MM.1S (cell line): ENCODE data around the gene RAB11A.

ENCODE experiments used
- DNase-seq: peaks from one replicate; pipeline ENCODE4 v3.0.0-alpha.2; 2015
- H2AFZ ChIP-seq: fragments of 300-600 bp; sonication (generic); 2 replicates; pipeline ENCODE4 v1.6.0; 2016; ENCODE audit warnings: antibody characterized with exemption, low read length
- H3F3A ChIP-seq: fragments of 300-600 bp; sonication (generic); 2 replicates; pipeline ENCODE4 v1.6.1; 2016; ENCODE audit warnings: mild to moderate bottlenecking, antibody characterized with exemption, low read length, moderate library complexity, mixed read lengths; ENCODE audit not compliant: insufficient read depth
- H3K27ac ChIP-seq: fragments of 300-600 bp; sonication (generic); 2 replicates; pipeline ENCODE4 v1.5.1; 2016; ENCODE audit warnings: mild to moderate bottlenecking, low read length
- H3K27me3 ChIP-seq: fragments of 300-600 bp; sonication (generic); replicated peaks from 2 replicates; pipeline ENCODE4 v1.6.0; 2016; ENCODE audit warnings: low read length; ENCODE audit not compliant: insufficient read depth
- H3K36me3 ChIP-seq: fragments of 300-600 bp; sonication (generic); replicated peaks from 2 replicates; pipeline ENCODE4 v1.6.1; 2016; ENCODE audit warnings: mild to moderate bottlenecking, low read length, mixed read lengths; ENCODE audit not compliant: insufficient read depth
- H3K4me1 ChIP-seq: fragments of 300-600 bp; sonication (generic); 2 replicates; pipeline ENCODE4 v1.6.1; 2016; ENCODE audit warnings: low read length, mixed read lengths
- H3K4me2 ChIP-seq: fragments of 300-600 bp; sonication (generic); 2 replicates; pipeline ENCODE4 v1.6.0; 2016; ENCODE audit warnings: low read depth, low read length
- H3K4me3 ChIP-seq: fragments of 300-600 bp; sonication (generic); 2 replicates; pipeline ENCODE4 v1.5.1; 2016; ENCODE audit warnings: low read length, mixed read lengths
- H3K79me2 ChIP-seq: fragments of 300-600 bp; sonication (generic); 2 replicates; pipeline ENCODE4 v1.6.1; 2016; ENCODE audit warnings: mixed run types, low read length, mixed read lengths
- H3K9ac ChIP-seq: fragments of 300-600 bp; sonication (generic); 2 replicates; pipeline ENCODE4 v1.6.1; 2016; ENCODE audit warnings: low read length, mixed read lengths
- H3K9me2 ChIP-seq: fragments of 300-600 bp; sonication (generic); replicated peaks from 2 replicates; pipeline ENCODE4 v1.6.1; 2016; ENCODE audit warnings: mild to moderate bottlenecking, low read length, mixed read lengths; ENCODE audit not compliant: insufficient read depth
- H3K9me3 ChIP-seq: fragments of 300-600 bp; sonication (generic); replicated peaks from 2 replicates; pipeline ENCODE4 v1.6.1; 2016; ENCODE audit warnings: mild to moderate bottlenecking, low read length, mixed read lengths; ENCODE audit not compliant: insufficient read depth
- H4K20me1 ChIP-seq: fragments of 300-600 bp; sonication (generic); 2 replicates; pipeline ENCODE4 v1.6.1; 2016; ENCODE audit warnings: mild to moderate bottlenecking, low read length, moderate library complexity, mixed read lengths; ENCODE audit not compliant: insufficient read depth
- CTCF ChIP-seq: fragments of 300-600 bp; sonication (generic); IDR thresholded peaks from 2 replicates; pipeline ENCODE4 v1.5.1; 2016; ENCODE audit warnings: antibody characterized with exemption, low read length, mixed read lengths
- EZH2 ChIP-seq: fragments of 300-600 bp; sonication (generic); optimal IDR thresholded peaks from 2 replicates; pipeline ENCODE3; 2017; ENCODE audit warnings: low read depth, mild to moderate bottlenecking, antibody characterized with exemption, low read length, mixed read lengths
- EZH2phosphoT487 ChIP-seq: fragments of 300-600 bp; sonication (generic); IDR thresholded peaks from 2 replicates; pipeline ENCODE4 v1.6.1; 2018; ENCODE audit warnings: antibody characterized with exemption, low read length

RAB11A gene

DNA sequence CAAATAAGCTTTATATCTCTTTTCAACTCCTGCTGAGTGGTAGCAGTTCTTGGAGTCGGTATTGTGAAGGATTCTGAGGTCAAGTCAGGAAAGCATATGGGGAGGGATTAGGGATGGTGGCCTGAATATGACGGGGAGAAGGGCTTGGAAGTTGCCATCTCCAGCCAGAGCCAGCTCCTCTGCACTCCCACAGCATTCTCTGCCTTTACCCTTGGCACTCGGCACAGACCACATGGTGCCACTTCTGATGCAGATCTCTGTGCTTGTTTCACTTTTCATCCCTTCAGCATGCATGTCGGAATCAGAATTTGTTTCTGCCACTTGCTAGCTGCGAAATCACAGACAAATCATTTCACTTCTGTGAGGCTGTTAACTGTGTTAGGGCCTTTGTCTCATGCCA is 52.5 kb downstream of the RAB11A start:
- H3K27ac ChIP-seq = no peak overlapping the region
- H4K20me1 ChIP-seq = no peaks in the 10 kb centered on the region
- no peak overlapping the region for H2AFZ ChIP-seq
- H3K4me1 ChIP-seq = no peaks in the 10 kb centered on the region
- no peak overlapping the region for H3K9ac ChIP-seq
- H3K9me3 ChIP-seq = no peaks in the 10 kb centered on the region
- no peaks in the 10 kb centered on the region for H3K9me2 ChIP-seq
- H3K79me2 ChIP-seq = no peaks in the 10 kb centered on the region
- no peak overlapping the region for H3K4me3 ChIP-seq
- H3K27me3 ChIP-seq = no peaks in the 10 kb centered on the region
- no peak overlapping the region for H3K4me2 ChIP-seq
- H3K36me3 ChIP-seq = no peaks in the 10 kb centered on the region
- TF ChIP-seq EZH2 (no peak), CTCF (no peak), EZH2phosphoT487 (no peak)
- no peak for DNase-seq
- no peaks in the 10 kb centered on the region for H3F3A ChIP-seq

- Histone ChIP-seq H3K4me1 (no peaks in the 10 kb centered on the region), H3K9ac (no peak overlapping the region), H4K20me1 (no peaks in the 10 kb centered on the region), H3F3A (no peaks in the 10 kb centered on the region), H3K27me3 (no peaks in the 10 kb centered on the region), H3K9me2 (no peaks in the 10 kb centered on the region), H3K36me3 (no peaks in the 10 kb centered on the region), H3K9me3 (no peaks in the 10 kb centered on the region), H3K27ac (no peak overlapping the region), H3K79me2 (no peaks in the 10 kb centered on the region), H3K4me2 (no peak overlapping the region), H3K4me3 (no peak overlapping the region), H2AFZ (no peak overlapping the region)
- no peak for DNase-seq
- TF ChIP-seq CTCF (no peak), EZH2phosphoT487 (no peak), EZH2 (no peak)
Measured at GRCh38 chr15:65922621-65923020, 53.3 kb downstream of the RAB11A start.

DNA sequence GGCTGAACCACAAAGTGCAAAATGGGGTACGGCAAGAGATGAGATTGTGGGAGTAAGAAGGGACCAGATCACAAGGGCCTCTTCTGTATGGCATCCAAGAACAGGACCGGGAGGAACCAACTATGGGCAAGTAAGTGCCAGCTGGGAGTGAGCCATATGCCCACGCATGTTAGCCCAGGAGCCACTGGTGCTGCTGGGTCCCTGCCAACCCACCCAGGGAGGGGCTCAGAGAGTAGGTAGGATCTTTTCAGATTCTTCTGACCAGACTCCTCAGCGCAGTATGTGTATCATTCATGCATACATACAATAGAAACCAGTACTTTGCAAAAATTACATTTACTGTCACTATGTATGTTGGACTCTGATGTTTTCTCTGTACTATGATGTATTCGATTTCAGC is 54.0 kb downstream of the RAB11A start:
- Histone ChIP-seq H3F3A (no peaks in the 10 kb centered on the region), H3K9ac (no peak overlapping the region), H3K27ac (no peak overlapping the region), H3K9me3 (no peaks in the 10 kb centered on the region), H3K9me2 (no peaks in the 10 kb centered on the region), H2AFZ (no peak overlapping the region), H3K79me2 (no peaks in the 10 kb centered on the region), H3K4me3 (no peak overlapping the region), H4K20me1 (no peaks in the 10 kb centered on the region), H3K36me3 (no peaks in the 10 kb centered on the region), H3K4me1 (no peaks in the 10 kb centered on the region), H3K27me3 (no peaks in the 10 kb centered on the region), H3K4me2 (no peak overlapping the region)
- DNase-seq = no peak
- no peak for TF ChIP-seq EZH2
- TF ChIP-seq EZH2phosphoT487 = no peak

- no peaks in the 10 kb centered on the region for H3K9me2 ChIP-seq
- no peaks in the 10 kb centered on the region for H3K79me2 ChIP-seq
- H3K27ac ChIP-seq = no peak overlapping the region
- no peaks in the 10 kb centered on the region for H3K4me1 ChIP-seq
- DNase-seq = no peak
- H3K9ac ChIP-seq = no peak overlapping the region
- H2AFZ ChIP-seq = no peak overlapping the region
- no peak overlapping the region for H3K4me2 ChIP-seq
- H4K20me1 ChIP-seq = no peaks in the 10 kb centered on the region
- H3F3A ChIP-seq = no peaks in the 10 kb centered on the region
- no peak overlapping the region for H3K4me3 ChIP-seq
- no peaks in the 10 kb centered on the region for H3K9me3 ChIP-seq
- H3K27me3 ChIP-seq = no peaks in the 10 kb centered on the region
- H3K36me3 ChIP-seq = no peaks in the 10 kb centered on the region
- TF ChIP-seq CTCF (no peak), EZH2phosphoT487 (no peak), EZH2 (no peak)
Measured at GRCh38 chr15:65924004-65924403, 54.7 kb downstream of the RAB11A start.
